Measurements from ENCODE around the gene PRKCE. TPM values are rescaled to one million over a fixed set of nuclear protein-coding genes. Genes with fewer than 3 reads are reported as not detected.

Gene PRKCE
- total and polyA plus RNA-seq, 4 donors: 2.5 to 38.6 (median 5.8) TPM

DNA sequence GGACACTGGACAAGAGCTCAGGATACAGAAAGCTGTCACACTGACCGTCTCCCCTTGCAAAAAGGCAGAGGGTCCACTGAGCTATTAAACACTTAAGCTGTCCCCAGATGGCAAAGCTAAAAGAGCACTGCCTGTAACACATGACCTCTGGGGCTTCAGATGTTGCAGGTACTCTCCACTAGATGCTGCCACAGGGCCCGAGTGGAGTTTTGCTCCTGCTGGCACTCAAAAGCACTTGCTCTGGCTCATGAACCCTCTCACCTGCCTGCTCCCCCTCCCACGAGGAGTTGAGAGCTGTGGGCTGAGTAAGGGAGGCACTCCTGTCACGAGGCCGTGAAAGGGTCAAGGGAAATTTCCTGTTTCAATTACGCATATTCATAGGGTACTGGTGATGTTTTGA is 227.9 kb downstream of the PRKCE start:
- TF ChIP-seq, protein P1, sequence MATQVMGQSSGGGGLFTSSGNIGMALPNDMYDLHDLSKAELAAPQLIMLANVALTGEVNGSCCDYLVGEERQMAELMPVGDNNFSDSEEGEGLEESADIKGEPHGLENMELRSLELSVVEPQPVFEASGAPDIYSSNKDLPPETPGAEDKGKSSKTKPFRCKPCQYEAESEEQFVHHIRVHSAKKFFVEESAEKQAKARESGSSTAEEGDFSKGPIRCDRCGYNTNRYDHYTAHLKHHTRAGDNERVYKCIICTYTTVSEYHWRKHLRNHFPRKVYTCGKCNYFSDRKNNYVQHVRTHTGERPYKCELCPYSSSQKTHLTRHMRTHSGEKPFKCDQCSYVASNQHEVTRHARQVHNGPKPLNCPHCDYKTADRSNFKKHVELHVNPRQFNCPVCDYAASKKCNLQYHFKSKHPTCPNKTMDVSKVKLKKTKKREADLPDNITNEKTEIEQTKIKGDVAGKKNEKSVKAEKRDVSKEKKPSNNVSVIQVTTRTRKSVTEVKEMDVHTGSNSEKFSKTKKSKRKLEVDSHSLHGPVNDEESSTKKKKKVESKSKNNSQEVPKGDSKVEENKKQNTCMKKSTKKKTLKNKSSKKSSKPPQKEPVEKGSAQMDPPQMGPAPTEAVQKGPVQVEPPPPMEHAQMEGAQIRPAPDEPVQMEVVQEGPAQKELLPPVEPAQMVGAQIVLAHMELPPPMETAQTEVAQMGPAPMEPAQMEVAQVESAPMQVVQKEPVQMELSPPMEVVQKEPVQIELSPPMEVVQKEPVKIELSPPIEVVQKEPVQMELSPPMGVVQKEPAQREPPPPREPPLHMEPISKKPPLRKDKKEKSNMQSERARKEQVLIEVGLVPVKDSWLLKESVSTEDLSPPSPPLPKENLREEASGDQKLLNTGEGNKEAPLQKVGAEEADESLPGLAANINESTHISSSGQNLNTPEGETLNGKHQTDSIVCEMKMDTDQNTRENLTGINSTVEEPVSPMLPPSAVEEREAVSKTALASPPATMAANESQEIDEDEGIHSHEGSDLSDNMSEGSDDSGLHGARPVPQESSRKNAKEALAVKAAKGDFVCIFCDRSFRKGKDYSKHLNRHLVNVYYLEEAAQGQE (IDR thresholded peaks at IDR 0.05): no peak
- TF ChIP-seq FOXA2 (IDR thresholded peaks at IDR 0.05) (no peak), JUND (IDR thresholded peaks at IDR 0.05) (no peak), SP1 (IDR thresholded peaks at IDR 0.05) (no peak), TAF1 (conservative IDR thresholded peaks at IDR 0.05) (no peak)
- no peak overlapping the region for H3K4me3 ChIP-seq (ENCODE audit: low read depth in 1 of 3, low read length in 3 of 3)
- H3K27me3 ChIP-seq (ENCODE audit: control insufficient read depth in 4 of 4, insufficient read depth in 4 of 4, low read length in 3 of 4): no peaks in the 10 kb centered on the region
- 91% methylated on average over 6 of the region's 6 CpGs for WGBS
- no peak overlapping the region for H3K9ac ChIP-seq (ENCODE audit: low read depth in 1 of 2, low read length in 2 of 2)
- peaks cover 0 to 2% (median 0%) of the 10 kb centered on the region in 4 donors for H3K4me1 ChIP-seq (ENCODE audit: control insufficient read depth in 4 of 4, insufficient read depth in 4 of 4, low read length in 3 of 4)
- no peaks in the 10 kb centered on the region for H3K36me3 ChIP-seq (ENCODE audit: control insufficient read depth in 4 of 4, insufficient read depth in 3 of 4, low read depth in 1 of 4, low read length in 3 of 4)
- no peak for DNase-seq (ENCODE audit: low spot score)
- H3K27ac ChIP-seq (ENCODE audit: low read depth in 1 of 2, low read length in 2 of 2): no peak overlapping the region
- H3K9me3 ChIP-seq (ENCODE audit: control insufficient read depth in 4 of 4, low read length in 3 of 4): peaks cover 0 to 4% (median under 1%) of the 10 kb centered on the region in 4 donors

DNA sequence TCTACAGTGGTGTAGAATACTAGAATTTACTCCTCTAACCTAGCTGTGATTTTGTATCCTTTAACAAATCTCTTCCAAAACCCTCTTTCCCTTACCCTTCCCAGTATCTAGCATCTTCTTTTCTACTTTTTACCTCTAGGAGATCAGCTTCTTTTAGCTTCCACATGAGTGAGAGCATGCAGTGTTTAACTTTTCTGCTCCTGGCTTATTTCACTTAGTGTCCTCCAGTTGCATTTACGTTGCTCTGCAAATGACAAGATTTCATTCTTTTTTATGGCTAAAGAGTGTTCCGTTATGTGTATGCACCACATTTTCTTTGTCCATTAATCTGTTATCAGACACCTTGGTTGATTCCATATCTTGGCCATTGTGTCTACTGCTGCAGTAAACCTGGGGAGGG is 228.5 kb downstream of the PRKCE start:
- H3K36me3 ChIP-seq (ENCODE audit: control insufficient read depth in 4 of 4, insufficient read depth in 3 of 4, low read depth in 1 of 4, low read length in 3 of 4): no peaks in the 10 kb centered on the region
- H3K27me3 ChIP-seq (ENCODE audit: control insufficient read depth in 4 of 4, insufficient read depth in 4 of 4, low read length in 3 of 4): no peaks in the 10 kb centered on the region
- no peak for DNase-seq (ENCODE audit: low spot score)
- no peaks in the 10 kb centered on the region for H3K4me1 ChIP-seq (ENCODE audit: control insufficient read depth in 4 of 4, insufficient read depth in 4 of 4, low read length in 3 of 4)
- peaks cover 0 to 4% (median under 1%) of the 10 kb centered on the region in 4 donors for H3K9me3 ChIP-seq (ENCODE audit: control insufficient read depth in 4 of 4, low read length in 3 of 4)
- TF ChIP-seq, protein P1 (IDR thresholded peaks at IDR 0.05): no peak
- TF ChIP-seq HNF4G (IDR thresholded peaks at IDR 0.05): no peak
- TF ChIP-seq NR2F2 (IDR thresholded peaks at IDR 0.05): no peak
- TF ChIP-seq FOXA1 (IDR thresholded peaks at IDR 0.05): no peak
- no peak for TF ChIP-seq TAF1 (conservative IDR thresholded peaks at IDR 0.05)
- no peak for TF ChIP-seq SP1 (IDR thresholded peaks at IDR 0.05)
- TF ChIP-seq, protein P2, sequence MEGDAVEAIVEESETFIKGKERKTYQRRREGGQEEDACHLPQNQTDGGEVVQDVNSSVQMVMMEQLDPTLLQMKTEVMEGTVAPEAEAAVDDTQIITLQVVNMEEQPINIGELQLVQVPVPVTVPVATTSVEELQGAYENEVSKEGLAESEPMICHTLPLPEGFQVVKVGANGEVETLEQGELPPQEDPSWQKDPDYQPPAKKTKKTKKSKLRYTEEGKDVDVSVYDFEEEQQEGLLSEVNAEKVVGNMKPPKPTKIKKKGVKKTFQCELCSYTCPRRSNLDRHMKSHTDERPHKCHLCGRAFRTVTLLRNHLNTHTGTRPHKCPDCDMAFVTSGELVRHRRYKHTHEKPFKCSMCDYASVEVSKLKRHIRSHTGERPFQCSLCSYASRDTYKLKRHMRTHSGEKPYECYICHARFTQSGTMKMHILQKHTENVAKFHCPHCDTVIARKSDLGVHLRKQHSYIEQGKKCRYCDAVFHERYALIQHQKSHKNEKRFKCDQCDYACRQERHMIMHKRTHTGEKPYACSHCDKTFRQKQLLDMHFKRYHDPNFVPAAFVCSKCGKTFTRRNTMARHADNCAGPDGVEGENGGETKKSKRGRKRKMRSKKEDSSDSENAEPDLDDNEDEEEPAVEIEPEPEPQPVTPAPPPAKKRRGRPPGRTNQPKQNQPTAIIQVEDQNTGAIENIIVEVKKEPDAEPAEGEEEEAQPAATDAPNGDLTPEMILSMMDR (IDR thresholded peaks at IDR 0.05; ENCODE audit: low read depth, low read length, missing input control): no peak
- TF ChIP-seq, protein P3, sequence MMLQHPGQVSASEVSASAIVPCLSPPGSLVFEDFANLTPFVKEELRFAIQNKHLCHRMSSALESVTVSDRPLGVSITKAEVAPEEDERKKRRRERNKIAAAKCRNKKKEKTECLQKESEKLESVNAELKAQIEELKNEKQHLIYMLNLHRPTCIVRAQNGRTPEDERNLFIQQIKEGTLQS (IDR thresholded peaks at IDR 0.05): no peak
- TF ChIP-seq JUND (IDR thresholded peaks at IDR 0.05): no peak
- TF ChIP-seq, protein P4, sequence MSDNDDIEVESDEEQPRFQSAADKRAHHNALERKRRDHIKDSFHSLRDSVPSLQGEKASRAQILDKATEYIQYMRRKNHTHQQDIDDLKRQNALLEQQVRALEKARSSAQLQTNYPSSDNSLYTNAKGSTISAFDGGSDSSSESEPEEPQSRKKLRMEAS (IDR thresholded peaks at IDR 0.05): no peak
- TF ChIP-seq YY1 (IDR thresholded peaks at IDR 0.05): no peak
- TF ChIP-seq EGR1 (IDR thresholded peaks at IDR 0.05; ENCODE audit: low read depth in 2 of 2): no peak
- TF ChIP-seq FOXA2 (IDR thresholded peaks at IDR 0.05): no peak
- TF ChIP-seq RXRA (IDR thresholded peaks at IDR 0.05): no peak
- TF ChIP-seq, protein P5, sequence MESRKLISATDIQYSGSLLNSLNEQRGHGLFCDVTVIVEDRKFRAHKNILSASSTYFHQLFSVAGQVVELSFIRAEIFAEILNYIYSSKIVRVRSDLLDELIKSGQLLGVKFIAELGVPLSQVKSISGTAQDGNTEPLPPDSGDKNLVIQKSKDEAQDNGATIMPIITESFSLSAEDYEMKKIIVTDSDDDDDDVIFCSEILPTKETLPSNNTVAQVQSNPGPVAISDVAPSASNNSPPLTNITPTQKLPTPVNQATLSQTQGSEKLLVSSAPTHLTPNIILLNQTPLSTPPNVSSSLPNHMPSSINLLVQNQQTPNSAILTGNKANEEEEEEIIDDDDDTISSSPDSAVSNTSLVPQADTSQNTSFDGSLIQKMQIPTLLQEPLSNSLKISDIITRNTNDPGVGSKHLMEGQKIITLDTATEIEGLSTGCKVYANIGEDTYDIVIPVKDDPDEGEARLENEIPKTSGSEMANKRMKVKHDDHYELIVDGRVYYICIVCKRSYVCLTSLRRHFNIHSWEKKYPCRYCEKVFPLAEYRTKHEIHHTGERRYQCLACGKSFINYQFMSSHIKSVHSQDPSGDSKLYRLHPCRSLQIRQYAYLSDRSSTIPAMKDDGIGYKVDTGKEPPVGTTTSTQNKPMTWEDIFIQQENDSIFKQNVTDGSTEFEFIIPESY (IDR thresholded peaks at IDR 0.05): no peak
- over 99% methylated on average over 2 of the region's 2 CpGs for WGBS
- no peak overlapping the region for H3K27ac ChIP-seq (ENCODE audit: low read depth in 1 of 2, low read length in 2 of 2)
- H3K4me3 ChIP-seq (ENCODE audit: low read depth in 1 of 3, low read length in 3 of 3): no peak overlapping the region
- H3K9ac ChIP-seq (ENCODE audit: low read depth in 1 of 2, low read length in 2 of 2): no peak overlapping the region

Data from liver (tissue), 9 donors.